ENCODE results near the gene SCARB2.
A peak's percentile ranks its signal among the peaks of the same experiment; 100 is the strongest.

The SCARB2 gene

GRCh38 chr4:76153356-76153755 lies 60.3 kb downstream of the SCARB2 start:
- H3K36me3 Mint-ChIP-seq (ENCODE audit: low read depth): peaks cover 5% of the 10 kb centered on the region
- no peak overlapping the region for H3K27ac Mint-ChIP-seq
- no peak overlapping the region for H3K4me3 Mint-ChIP-seq
- TF ChIP-seq CTCF (IDR thresholded peaks at IDR 0.05; ENCODE audit: unreplicated experiment in 3 of 3): no peak
- H3K4me1 Mint-ChIP-seq: peaks cover 34% of the 10 kb centered on the region
- peaks cover 3% of the 10 kb centered on the region for H3K9me3 Mint-ChIP-seq
- no peaks in the 10 kb centered on the region for H3K27me3 Mint-ChIP-seq (ENCODE audit: low read depth)

GRCh38 chr4:76148142-76148865 lies 65.3 kb downstream of the SCARB2 start, which contains the start of gene NUP54:
TSS of gene NUP54 (minus strand) at chr4:76148397. CDS start at chr4:76148374, 23 bp downstream.
- Mint-ChIP-seq H3K4me1 (peaks cover 36% of the 10 kb centered on the region), H3K36me3 (ENCODE audit: low read depth) (peaks cover 8% of the 10 kb centered on the region)
- TF ChIP-seq CTCF (IDR thresholded peaks at IDR 0.05; ENCODE audit: unreplicated experiment in 3 of 3): no peak

GRCh38 chr4:76147454-76148141 lies 66.0 kb downstream of the SCARB2 start:
- Mint-ChIP-seq H3K27ac (peak overlapping the region; percentile 85 to 92 (median 91)), H3K36me3 (ENCODE audit: low read depth) (peaks cover 14% of the 10 kb centered on the region)

More at GRCh38 chr4:76148142-76148865, 65.3 kb downstream of the SCARB2 start, which contains the start of gene NUP54:
- peak within 1 kb of the TSS; percentile 85 to 92 (median 91) for H3K27ac Mint-ChIP-seq
- no peaks in the 10 kb centered on the region for H3K27me3 Mint-ChIP-seq (ENCODE audit: low read depth)
- no peaks in the 10 kb centered on the region for H3K9me3 Mint-ChIP-seq
- H3K4me3 Mint-ChIP-seq: peak within 1 kb of the TSS; percentile 94 to 98 (median 97)

GRCh38 chr4:76144546-76144945 lies 69.1 kb downstream of the SCARB2 start:
- Mint-ChIP-seq H3K27me3 (ENCODE audit: low read depth) (no peaks in the 10 kb centered on the region), H3K4me3 (peak overlapping the region; percentile 25 to 54 (median 48)), H3K36me3 (ENCODE audit: low read depth) (peaks cover 41% of the 10 kb centered on the region), H3K9me3 (no peaks in the 10 kb centered on the region), H3K4me1 (peaks cover 29% of the 10 kb centered on the region), H3K27ac (no peak overlapping the region)
- TF ChIP-seq CTCF (IDR thresholded peaks at IDR 0.05; ENCODE audit: unreplicated experiment in 3 of 3): no peak

More at GRCh38 chr4:76147454-76148141, 66.0 kb downstream of the SCARB2 start:
- Mint-ChIP-seq H3K4me1 (peaks cover 36% of the 10 kb centered on the region), H3K4me3 (peak overlapping the region; percentile 94 to 98 (median 97)), H3K9me3 (no peaks in the 10 kb centered on the region), H3K27me3 (ENCODE audit: low read depth) (no peaks in the 10 kb centered on the region)
- TF ChIP-seq CTCF (IDR thresholded peaks at IDR 0.05; ENCODE audit: unreplicated experiment in 3 of 3): no peak

- H3K4me1 Mint-ChIP-seq: peaks cover 5% of the 10 kb centered on the region
- H3K9me3 Mint-ChIP-seq: no peaks in the 10 kb centered on the region
- H3K27me3 Mint-ChIP-seq (ENCODE audit: low read depth): no peaks in the 10 kb centered on the region
- no peak overlapping the region for H3K27ac Mint-ChIP-seq
- H3K36me3 Mint-ChIP-seq (ENCODE audit: low read depth): peaks cover 60% of the 10 kb centered on the region
- H3K4me3 Mint-ChIP-seq: no peak overlapping the region
- TF ChIP-seq CTCF (IDR thresholded peaks at IDR 0.05; ENCODE audit: unreplicated experiment in 3 of 3): no peak
These were observed 72.4 kb downstream of the SCARB2 start for GRCh38 chr4:76141241-76141640.

All from nephron (organoid).